Endothelial cell of umbilical vein (primary cell): ENCODE results near the gene IFNA8. TPM values are rescaled to one million over a fixed set of nuclear protein-coding genes. Genes with fewer than 3 reads are reported as not detected.

Source experiments
- BruUV-seq: library from RNA; stranded (reverse); fragments of 400-500 nt; replicated peaks from 2 replicates; lab custom pipeline; 2021; lab: Mats Ljungman, UMichigan
- CTCF ChIA-PET: fragments of 300-600, 350-600 bp; sonication (Branson Sonifier 250); formaldehyde crosslinking; loops from one replicate; lab custom pipeline; 2021; ENCODE audit warnings: antibody characterized with exemption, inconsistent platforms; lab: Charles Lee
- POLR2A ChIA-PET: fragments of 300-600, 350-600 bp; sonication (Branson Sonifier 250); formaldehyde crosslinking; loops from one replicate; lab custom pipeline; 2021; ENCODE audit warnings: antibody characterized with exemption, inconsistent platforms; lab: Charles Lee
- DNase-seq: peaks from one replicate; pipeline ENCODE4 v3.0.0-alpha.2; 2011; ENCODE audit warnings: low read depth, low spot score
- FAIRE-seq: peaks from 2 replicates; lab custom pipeline; 2011; peaks lifted over from hg19 to GRCh38; lab: Jason Lieb, UNC
- H2AFZ ChIP-seq: 2 replicates; pipeline ENCODE4 v1.6.0; 2012; ENCODE audit warnings: low read depth, low read length, control low read depth, inconsistent platforms
- H3K27ac ChIP-seq: 2 replicates; pipeline ENCODE4 v1.5.1; 2011; ENCODE audit warnings: low read depth, mild to moderate bottlenecking, control low read depth, low read length, moderate library complexity; ENCODE audit not compliant: insufficient read depth
- H3K27me3 ChIP-seq, 2 experiments: 2 replicates each; pipeline versions ENCODE4 v1.6.0 to v1.6.1; 2011; ENCODE audit warnings: low read length in 2 of 2, mixed read lengths in 1 of 2; ENCODE audit not compliant: control insufficient read depth in 2 of 2, insufficient read depth in 2 of 2
- H3K36me3 ChIP-seq, 2 experiments: 2 replicates in 1 of 2; 3 replicates in 1 of 2; pipeline ENCODE4 v1.5.1; 2011; ENCODE audit warnings: low read length in 2 of 2, mild to moderate bottlenecking in 1 of 2, moderate library complexity in 1 of 2; ENCODE audit not compliant: control insufficient read depth in 2 of 2, insufficient read depth in 2 of 2; ENCODE audit errors: extremely low read depth in 1 of 2
- H3K4me1 ChIP-seq: 3 replicates; pipeline ENCODE4 v1.5.1; 2011; ENCODE audit warnings: mild to moderate bottlenecking, low read length; ENCODE audit not compliant: control insufficient read depth, insufficient read depth; ENCODE audit errors: extremely low read depth
- H3K4me2 ChIP-seq: 2 replicates; pipeline ENCODE4 v1.6.1; 2011; ENCODE audit warnings: low read length, control low read depth, mixed read lengths; ENCODE audit not compliant: insufficient read depth
- H3K4me3 ChIP-seq, 3 experiments: fragments of 200-600 bp in 1 of 3; sonication (generic), shearing (Covaris generic) in 1 of 3; replicated peaks in 1 of 3; 2 replicates each; pipeline ENCODE4 v1.5.1; 2011 to 2016; ENCODE audit warnings: control low read depth in 3 of 3, low read length in 3 of 3, mild to moderate bottlenecking in 2 of 3, inconsistent platforms in 1 of 3, low read depth in 1 of 3, moderate library complexity in 1 of 3; ENCODE audit not compliant: insufficient read depth in 1 of 3
- H3K79me2 ChIP-seq: 2 replicates; pipeline ENCODE4 v1.6.0; 2012; ENCODE audit warnings: low read length, inconsistent platforms; ENCODE audit not compliant: control insufficient read depth, insufficient read depth
- H3K9ac ChIP-seq: replicated peaks from 2 replicates; pipeline ENCODE3; 2011; ENCODE audit warnings: low read length, control low read depth; ENCODE audit not compliant: insufficient read depth; ENCODE audit errors: extremely low read depth
- H3K9me1 ChIP-seq: replicated peaks from 3 replicates; pipeline ENCODE4 v1.6.0; 2011; ENCODE audit warnings: mild to moderate bottlenecking, low read length; ENCODE audit not compliant: control insufficient read depth, insufficient read depth; ENCODE audit errors: extremely low read depth
- H3K9me3 ChIP-seq: replicated peaks from 2 replicates; pipeline ENCODE4 v1.5.1; 2012; ENCODE audit warnings: low read length, inconsistent platforms; ENCODE audit not compliant: control insufficient read depth, insufficient read depth
- H4K20me1 ChIP-seq: replicated peaks from 2 replicates; pipeline ENCODE3; 2011; ENCODE audit warnings: mild to moderate bottlenecking, low read length; ENCODE audit not compliant: control insufficient read depth, insufficient read depth; ENCODE audit errors: extremely low read depth
- CTCF ChIP-seq, 2 donors: IDR thresholded peaks; 1 replicate in 1 of 2; 2 replicates in 1 of 2; pipeline ENCODE4 v1.5.1; 2011; ENCODE audit warnings: low read length in 2 of 2, mild to moderate bottlenecking in 2 of 2, moderate library complexity in 2 of 2, control low read depth in 1 of 2, inconsistent platforms in 1 of 2, low read depth in 1 of 2; ENCODE audit not compliant: insufficient read depth in 1 of 2; ENCODE audit errors: extremely low read depth in 1 of 2
- EZH2 ChIP-seq: IDR thresholded peaks from 2 replicates; pipeline ENCODE4 v1.6.1; 2012; ENCODE audit warnings: borderline replicate concordance, low read depth, mild to moderate bottlenecking, moderate library complexity, low read length, inconsistent platforms; ENCODE audit not compliant: severe bottlenecking
- FOS ChIP-seq: IDR thresholded peaks from 2 replicates; pipeline ENCODE4 v1.6.1; 2011; ENCODE audit warnings: mild to moderate bottlenecking, low read length, moderate library complexity, borderline replicate concordance; ENCODE audit not compliant: insufficient read depth
- GATA2 ChIP-seq: IDR thresholded peaks from 2 replicates; pipeline ENCODE4 v1.7.0; 2011; ENCODE audit warnings: low read depth, mild to moderate bottlenecking, moderate library complexity, mixed read lengths, low read length; ENCODE audit not compliant: insufficient read length, insufficient read depth
- JUN ChIP-seq: IDR thresholded peaks from 2 replicates; pipeline ENCODE4 v1.6.1; 2011; ENCODE audit warnings: borderline replicate concordance, low read depth; ENCODE audit not compliant: insufficient read length, insufficient read depth
- MAX ChIP-seq: IDR thresholded peaks from 2 replicates; pipeline ENCODE4 v1.6.1; 2011; ENCODE audit not compliant: insufficient read depth, insufficient read length
- MYC ChIP-seq: IDR thresholded peaks from one replicate; pipeline ENCODE4 v1.6.1; 2011; ENCODE audit warnings: mild to moderate bottlenecking, low read depth, low read length
- POLR2A ChIP-seq: IDR thresholded peaks from 2 replicates; pipeline ENCODE4 v1.6.1; 2012; ENCODE audit warnings: low read depth, mild to moderate bottlenecking, control low read depth, low read length
- POLR2AphosphoS5 ChIP-seq: IDR thresholded peaks from 2 replicates; pipeline ENCODE4 v1.6.1; 2012; ENCODE audit warnings: low read depth, mild to moderate bottlenecking, control low read depth, low read length, moderate library complexity; ENCODE audit not compliant: insufficient read depth
- dilution Hi-C: fragments of 300-500 bp; cut with MboI; formaldehyde crosslinking; loops from one replicate; pipeline ENCODE4 v1.15.0; 2019; ENCODE audit warnings: low sequenced_read_pairs; ENCODE audit not compliant: extremely low pct_ligation_motif_present
- intact Hi-C: fragments of 100-400 bp; cut with micrococcal nuclease; formaldehyde crosslinking; loops from one replicate; pipeline ENCODE4 v1.10.0; 2022
- polyA plus RNA-seq, 4 experiments: library from polyadenylated mRNA; depleted of rRNA in 3 of 4; stranded (reverse) in 3 of 4; unstranded in 1 of 4; fragments of >200 nt; gene quantifications; 2 replicates each; pipeline versions ENCODE4 v1.2.1 to v1.2.3, GENCODE V29; 2011 to 2012; ENCODE audit warnings: missing spikeins in 1 of 4
- total RNA-seq: library from RNA; stranded (reverse); gene quantifications from 2 replicates; pipeline ENCODE4 v1.2.3, GENCODE V29; 2021

The IFNA8 gene
- total and polyA plus RNA-seq, 2 donors (not counting 3 experiments of a cell fraction or from before 2014, with no cell fraction given): not detected

- intact Hi-C loops: loop anchor here (10.0 kb wide), 1 partner anchor 403 kb away; no protein-coding TSS in a partner anchor
- Histone ChIP-seq H3K79me2 (no peaks in the 10 kb centered on the region), H3K4me1 (no peaks in the 10 kb centered on the region), H3K36me3 (no peaks in the 10 kb centered on the region), H3K9me1 (no peaks in the 10 kb centered on the region), H3K27ac (no peak overlapping the region), H3K27me3 (peaks cover 23 to 57% of the 10 kb centered on the region in 2 experiments), H3K4me2 (no peak overlapping the region), H3K9ac (no peak overlapping the region), H4K20me1 (no peaks in the 10 kb centered on the region), H2AFZ (no peak overlapping the region), H3K4me3 (no peak overlapping the region), H3K9me3 (no peaks in the 10 kb centered on the region)
- BruUV-seq: no TSS peak
- CTCF ChIA-PET: interaction anchor here (1.0 kb wide), 1 partner anchor 175 kb away, joined by 3 read pairs; no protein-coding TSS in a partner anchor
- dilution Hi-C loops: no loop called here
- POLR2A ChIA-PET: no interaction called here
- TF ChIP-seq GATA2 (no peak), JUN (no peak), EZH2 (no peak), MAX (no peak), CTCF (IDR thresholded peaks at IDR 0.05; ENCODE audit: extremely low read depth in 1 of 2, insufficient read depth in 1 of 2, low read depth in 1 of 2, low read length in 2 of 2) (no peak), POLR2AphosphoS5 (no peak), POLR2A (no peak), FOS (no peak), MYC (no peak)
- DNase-seq (no peak), FAIRE-seq (no peak)
Measured at GRCh38 chr9:21428235-21428634, 19.3 kb downstream of the IFNA8 start.
